Endodermal cell (in vitro differentiated cells): Measurements from ENCODE around the gene DBH. TPM values are rescaled to one million over a fixed set of nuclear protein-coding genes. Genes with fewer than 3 reads are reported as not detected.

Experiments used
- DNase-seq: peaks from one replicate; pipeline ENCODE4 v3.0.0-alpha.2; 2017
- H3K27ac ChIP-seq: 2 replicates; pipeline ENCODE4 v1.5.1; 2013; ENCODE audit warnings: mild to moderate bottlenecking, low read depth, low read length, moderate library complexity
- H3K27me3 ChIP-seq: 2 replicates; pipeline ENCODE4 v1.6.1; 2013; ENCODE audit warnings: mild to moderate bottlenecking, low read length, moderate library complexity; ENCODE audit not compliant: insufficient read depth, control insufficient read depth, poor library complexity, severe bottlenecking
- H3K36me3 ChIP-seq: 2 replicates; pipeline ENCODE4 v1.7.0; 2013; ENCODE audit warnings: mild to moderate bottlenecking, low read length, moderate library complexity; ENCODE audit not compliant: control insufficient read depth, insufficient read depth
- H3K4me1 ChIP-seq: one replicate; pipeline ENCODE4 v1.7.0; 2013; ENCODE audit warnings: low read length; ENCODE audit not compliant: control insufficient read depth, insufficient read depth
- H3K4me3 ChIP-seq: 2 replicates; pipeline ENCODE4 v1.5.1; 2013; ENCODE audit warnings: mild to moderate bottlenecking, low read length, moderate library complexity
- H3K9ac ChIP-seq: 2 replicates; pipeline ENCODE4 v1.6.1; 2013; ENCODE audit warnings: mild to moderate bottlenecking, low read length, moderate library complexity; ENCODE audit not compliant: poor library complexity, severe bottlenecking; ENCODE audit errors: extremely low read depth
- H3K9me3 ChIP-seq: 2 replicates; pipeline ENCODE4 v1.6.1; 2013; ENCODE audit warnings: mild to moderate bottlenecking, low read length, moderate library complexity; ENCODE audit not compliant: control insufficient read depth
- H3K27ac Mint-ChIP-seq: 2 replicates; pipeline ENCODE4 v1.8.0; 2020; ENCODE audit warnings: mixed read lengths
- H3K27me3 Mint-ChIP-seq: 2 replicates; pipeline ENCODE4 v1.8.0; 2021; ENCODE audit warnings: mild to moderate bottlenecking, mixed read lengths; ENCODE audit not compliant: insufficient read depth
- H3K36me3 Mint-ChIP-seq: 2 replicates; pipeline ENCODE4 v1.8.0; 2020; ENCODE audit warnings: low read depth, mixed read lengths
- H3K4me1 Mint-ChIP-seq: 2 replicates; pipeline ENCODE4 v1.8.0; 2020; ENCODE audit warnings: mixed read lengths
- H3K4me3 Mint-ChIP-seq: 2 replicates; pipeline ENCODE4 v1.8.0; 2020; ENCODE audit warnings: mild to moderate bottlenecking, moderate library complexity, mixed read lengths
- H3K9me3 Mint-ChIP-seq: 2 replicates; pipeline ENCODE4 v1.8.0; 2020; ENCODE audit warnings: mild to moderate bottlenecking, mixed read lengths
- WGBS, 2 experiments: methylation state at CpG; one replicate each; pipeline versions ENCODE4 v1.1.5 to v1.1.7; 2013; ENCODE audit warnings: missing lambda C conversion rate in 2 of 2, mixed read lengths in 1 of 2; ENCODE audit not compliant: insufficient coverage in 1 of 2, insufficient read length in 1 of 2; 5-methylcytosine and 5-hydroxymethylcytosine counted together
- total RNA-seq, 2 donors: library from RNA; stranded (reverse); fragmentation: NEBNext Ultra II Directional in 1 of 2; extraction: Animal tissue kit (Norgen Biotek cat#: 25700) in 1 of 2; gene quantifications; 2 replicates in 1 of 2; 3 replicates in 1 of 2; pipeline ENCODE4 v1.2.1, GENCODE V29; 2021
- TF ChIP-seq, protein P1 (sequence below): fragments of 200-600 bp; sonication (generic); conservative IDR thresholded peaks from 2 replicates; pipeline ENCODE4 v1.5.0; 2021; ENCODE audit warnings: antibody characterized with exemption, mild to moderate bottlenecking

DBH gene
- total RNA-seq, 2 donors from 2014 or later = not detected

GRCh38 chr9:133647765-133648469 is 11.8 kb downstream of the DBH start:
- Mint-ChIP-seq H3K36me3 (no peaks in the 10 kb centered on the region), H3K9me3 (no peaks in the 10 kb centered on the region), H3K27ac (no peak overlapping the region), H3K4me1 (no peaks in the 10 kb centered on the region), H3K4me3 (no peak overlapping the region), H3K27me3 (no peaks in the 10 kb centered on the region)
- H3K36me3 ChIP-seq = no peaks in the 10 kb centered on the region
- 88 to 94% methylated on average over 15 to 25 of the region's 25 CpGs for WGBS, 2 experiments
- H3K4me1 ChIP-seq = no peaks in the 10 kb centered on the region
- no peaks in the 10 kb centered on the region for H3K9me3 ChIP-seq
- DNase-seq = no peak
- H3K4me3 ChIP-seq = no peak overlapping the region
- H3K27ac ChIP-seq = no peak overlapping the region
- no peak overlapping the region for H3K9ac ChIP-seq
- TF ChIP-seq, protein P1, sequence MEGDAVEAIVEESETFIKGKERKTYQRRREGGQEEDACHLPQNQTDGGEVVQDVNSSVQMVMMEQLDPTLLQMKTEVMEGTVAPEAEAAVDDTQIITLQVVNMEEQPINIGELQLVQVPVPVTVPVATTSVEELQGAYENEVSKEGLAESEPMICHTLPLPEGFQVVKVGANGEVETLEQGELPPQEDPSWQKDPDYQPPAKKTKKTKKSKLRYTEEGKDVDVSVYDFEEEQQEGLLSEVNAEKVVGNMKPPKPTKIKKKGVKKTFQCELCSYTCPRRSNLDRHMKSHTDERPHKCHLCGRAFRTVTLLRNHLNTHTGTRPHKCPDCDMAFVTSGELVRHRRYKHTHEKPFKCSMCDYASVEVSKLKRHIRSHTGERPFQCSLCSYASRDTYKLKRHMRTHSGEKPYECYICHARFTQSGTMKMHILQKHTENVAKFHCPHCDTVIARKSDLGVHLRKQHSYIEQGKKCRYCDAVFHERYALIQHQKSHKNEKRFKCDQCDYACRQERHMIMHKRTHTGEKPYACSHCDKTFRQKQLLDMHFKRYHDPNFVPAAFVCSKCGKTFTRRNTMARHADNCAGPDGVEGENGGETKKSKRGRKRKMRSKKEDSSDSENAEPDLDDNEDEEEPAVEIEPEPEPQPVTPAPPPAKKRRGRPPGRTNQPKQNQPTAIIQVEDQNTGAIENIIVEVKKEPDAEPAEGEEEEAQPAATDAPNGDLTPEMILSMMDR = no peak
- H3K27me3 ChIP-seq = no peaks in the 10 kb centered on the region

GRCh38 chr9:133649194-133649593 is 13.0 kb downstream of the DBH start:
- no peak overlapping the region for H3K27ac ChIP-seq
- H3K9me3 ChIP-seq = no peaks in the 10 kb centered on the region
- H3K4me3 ChIP-seq = no peak overlapping the region
- no peaks in the 10 kb centered on the region for H3K36me3 ChIP-seq
- no peaks in the 10 kb centered on the region for H3K4me1 ChIP-seq
- TF ChIP-seq, protein P1 = no peak
- Mint-ChIP-seq H3K4me1 (no peaks in the 10 kb centered on the region), H3K27me3 (no peaks in the 10 kb centered on the region), H3K4me3 (no peak overlapping the region), H3K27ac (no peak overlapping the region), H3K36me3 (no peaks in the 10 kb centered on the region), H3K9me3 (no peaks in the 10 kb centered on the region)
- no peak overlapping the region for H3K9ac ChIP-seq
- 86 to 89% methylated on average over 6 to 7 of the region's 7 CpGs for WGBS, 2 experiments
- H3K27me3 ChIP-seq = no peaks in the 10 kb centered on the region
- DNase-seq = no peak

- H3K9me3 Mint-ChIP-seq = no peaks in the 10 kb centered on the region
- no peak for DNase-seq
- H3K4me1 Mint-ChIP-seq = no peaks in the 10 kb centered on the region
- TF ChIP-seq, protein P1 = no peak
- H3K27ac Mint-ChIP-seq = no peak overlapping the region
- 91% methylated on average over 11 to 12 of the region's 12 CpGs for WGBS, 2 experiments
- no peaks in the 10 kb centered on the region for H3K36me3 Mint-ChIP-seq
- Histone ChIP-seq H3K36me3 (no peaks in the 10 kb centered on the region), H3K4me3 (no peak overlapping the region), H3K9ac (no peak overlapping the region), H3K27ac (no peak overlapping the region), H3K4me1 (no peaks in the 10 kb centered on the region), H3K9me3 (no peaks in the 10 kb centered on the region), H3K27me3 (no peaks in the 10 kb centered on the region)
- H3K27me3 Mint-ChIP-seq = no peaks in the 10 kb centered on the region
- no peak overlapping the region for H3K4me3 Mint-ChIP-seq
These were observed 13.9 kb downstream of the DBH start for GRCh38 chr9:133650026-133650425.
